ENCODE results near the gene KIAA1217. TPM values are rescaled to one million over a fixed set of nuclear protein-coding genes. Genes with fewer than 3 reads are reported as not detected.

Gene KIAA1217
- total RNA-seq, 1 experiment from 2014 or later = 18.6 TPM

- peaks cover 4% of the 10 kb centered on the region; the same call in 1 of the 2 replicates for H3K4me1 ChIP-seq (ENCODE audit: insufficient read depth, low read length)
- no peak overlapping the region for H4K8ac ChIP-seq (replicated peaks; ENCODE audit: insufficient read length, low read depth, low read length)
- no peak overlapping the region for H3K18ac ChIP-seq (ENCODE audit: insufficient read length, low read depth, low read length)
- H3K4me2 ChIP-seq (ENCODE audit: insufficient read depth, insufficient read length, low read length) = peak overlapping the region; percentile 33
- no peaks in the 10 kb centered on the region for H3K27me3 Mint-ChIP-seq (ENCODE audit: low read depth)
- no peak overlapping the region for H3K9ac ChIP-seq (ENCODE audit: extremely low read depth, insufficient read length, low read length)
- no peak overlapping the region for H2AFZ ChIP-seq (ENCODE audit: low read length)
- H3K4ac ChIP-seq (ENCODE audit: low read depth, low read length) = no peak overlapping the region
- no peak overlapping the region for H3T11ph ChIP-seq (ENCODE audit: low read length)
- H3K27me3 ChIP-seq (ENCODE audit: insufficient read depth, low read length) = no peaks in the 10 kb centered on the region
- H3K27ac Mint-ChIP-seq = peak overlapping the region; percentile 85 to 94 (median 90)
- no peak overlapping the region for H2AK5ac ChIP-seq (ENCODE audit: insufficient read length, low read length)
- no peak overlapping the region for H4K91ac ChIP-seq (ENCODE audit: insufficient read length, low read depth, low read length)
- peak overlapping the region; percentile 92 for H2BK12ac ChIP-seq (ENCODE audit: insufficient read length, low read depth, low read length)
- H3K9me3 Mint-ChIP-seq = no peaks in the 10 kb centered on the region
- peaks cover 63 to 65% of the 10 kb centered on the region in 2 experiments for H3K4me1 Mint-ChIP-seq
- H3K23ac ChIP-seq (ENCODE audit: insufficient read length, low read depth, low read length) = no peak overlapping the region
- H3K4me3 Mint-ChIP-seq = peak overlapping the region; percentile 57 to 67; a peak in 4 of 5 replicates
- H2BK120ac ChIP-seq (ENCODE audit: low read depth, low read length, poor library complexity, severe bottlenecking) = no peak overlapping the region
- H3K36me3 Mint-ChIP-seq (ENCODE audit: insufficient read depth in 1 of 3, low read depth in 3 of 3) = no peaks in the 10 kb centered on the region
- H3K56ac ChIP-seq (ENCODE audit: insufficient read length, low read depth, low read length) = no peak overlapping the region
- no peaks in the 10 kb centered on the region for H3K23me2 ChIP-seq (ENCODE audit: insufficient read length, low read depth, low read length, poor library complexity, severe bottlenecking)
- H2BK15ac ChIP-seq (ENCODE audit: low read depth, low read length) = no peak overlapping the region
- H4K5ac ChIP-seq (ENCODE audit: insufficient read length, low read depth, low read length) = no peak overlapping the region
- H3K27ac ChIP-seq (ENCODE audit: insufficient read length, low read depth, low read length) = no peak overlapping the region
- no peaks in the 10 kb centered on the region for H3K9me3 ChIP-seq (ENCODE audit: control insufficient read depth, low read depth, low read length)
- TF ChIP-seq CTCF (conservative IDR thresholded peaks at IDR 0.05) = no peak
- no CpG with 5 or more reads among the region's 5 CpGs for WGBS (ENCODE audit: extremely low coverage, insufficient read length, low lambda C conversion rate)
- no peak overlapping the region for H2BK20ac ChIP-seq (ENCODE audit: low read depth, low read length, poor library complexity, severe bottlenecking)
- DNase-seq = no peak
- H3K14ac ChIP-seq (ENCODE audit: insufficient read depth, low read length) = no peak overlapping the region
- H2BK5ac ChIP-seq (ENCODE audit: insufficient read length, low read length) = no peak overlapping the region
- no peaks in the 10 kb centered on the region for H4K20me1 ChIP-seq (ENCODE audit: control insufficient read depth, insufficient read depth, insufficient read length)
- no peaks in the 10 kb centered on the region for H3K79me1 ChIP-seq (ENCODE audit: insufficient read depth, low read depth, low read length, poor library complexity, severe bottlenecking)
- 0 out of 2 replicates have a peak, but pooled peaks cover 1% of the 10 kb centered on the region for H3K79me2 ChIP-seq (ENCODE audit: insufficient read depth, low read length)
These were observed 47.0 kb downstream of the KIAA1217 start for GRCh38 chr10:24255881-24256311.

All from H9 (cell line).